GM19463 (cell line): Measurements from ENCODE around the gene LHPP.

Experiments used
- ATAC-seq: cut with Tn5 transposase; IDR thresholded peaks from one replicate; pipeline ENCODE4 v1.9.1; 2021; ENCODE audit warnings: mild to moderate bottlenecking, moderate library complexity; ENCODE audit not compliant: unreplicated experiment

LHPP gene

DNA sequence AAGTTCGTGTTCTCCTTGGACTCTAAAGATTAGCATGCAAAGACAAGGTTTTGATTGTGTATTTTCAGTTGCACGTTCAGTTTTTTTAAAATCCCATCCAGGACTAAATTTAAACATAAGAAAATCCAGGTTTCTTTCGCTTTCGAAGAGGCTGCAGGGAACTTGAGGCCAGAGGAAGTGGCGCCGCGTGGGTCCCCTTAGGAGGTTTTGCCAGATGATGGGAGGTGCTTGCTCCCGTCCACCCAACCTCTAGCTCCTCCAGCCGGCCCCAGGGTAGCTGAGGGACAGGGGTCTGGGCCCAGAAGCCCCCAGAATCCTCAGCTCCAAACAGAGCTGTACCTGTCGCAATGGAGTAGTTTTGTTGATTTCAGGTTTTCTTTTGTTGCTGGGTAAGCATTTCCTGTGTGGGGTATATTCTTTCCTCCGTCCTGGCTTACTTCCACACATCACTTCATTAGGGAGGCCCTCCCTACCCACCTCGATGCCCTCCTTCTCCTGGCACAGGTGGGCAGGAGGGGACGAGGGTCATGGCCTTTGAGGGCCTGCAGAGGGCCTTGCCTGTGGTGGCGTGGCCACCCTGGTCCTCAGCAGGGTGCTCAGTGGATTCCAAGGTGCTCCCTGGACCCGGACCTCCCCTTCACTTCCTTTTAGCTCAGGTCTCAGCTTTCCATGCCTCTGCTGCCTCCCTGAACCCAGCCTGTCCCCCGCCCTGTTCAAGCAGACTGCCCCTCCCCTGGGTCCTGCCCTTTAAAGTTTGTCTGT is 32.6 kb downstream of the LHPP start:
- ATAC-seq, result no peak

DNA sequence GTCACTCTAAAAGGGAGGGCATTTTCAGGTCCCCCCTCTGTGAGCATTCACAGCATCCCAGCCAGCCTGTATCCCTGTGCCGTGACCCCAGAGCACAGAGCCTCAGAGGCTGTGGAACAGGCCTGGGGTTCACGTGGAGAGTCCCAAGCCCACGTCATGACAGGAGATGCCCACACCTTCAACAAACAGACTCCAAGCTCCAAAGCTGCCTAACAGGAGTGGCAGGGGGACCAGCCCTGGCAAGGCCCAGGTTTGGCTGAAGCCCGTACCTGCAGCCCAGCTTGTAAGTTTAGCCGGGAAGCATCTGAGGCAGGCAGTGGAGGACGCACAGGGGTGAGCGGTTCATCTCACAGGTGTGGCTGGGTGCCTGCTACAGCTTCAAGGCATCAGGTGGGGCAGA is 33.5 kb downstream of the LHPP start:
- ATAC-seq, result no peak

DNA sequence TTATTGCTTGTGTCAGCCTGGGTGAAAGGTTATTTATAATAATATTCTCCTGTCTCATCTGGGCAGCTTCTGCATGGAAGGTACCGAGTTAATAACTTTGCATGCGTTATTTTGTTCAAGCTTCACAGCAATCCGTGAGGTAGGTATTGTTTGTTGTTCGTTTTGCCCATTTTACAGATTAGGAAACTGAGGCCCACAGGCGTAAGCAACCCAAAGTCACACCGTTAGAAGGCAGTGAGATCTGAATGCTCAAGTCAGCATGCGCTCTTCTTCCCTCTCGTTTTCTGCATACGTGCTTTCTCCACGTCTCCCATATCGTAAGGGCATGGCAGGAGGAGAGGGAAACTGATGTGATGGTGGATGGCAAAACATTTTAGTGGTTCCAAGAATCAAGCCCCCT is 34.1 kb downstream of the LHPP start:
- ATAC-seq, result no peak

DNA sequence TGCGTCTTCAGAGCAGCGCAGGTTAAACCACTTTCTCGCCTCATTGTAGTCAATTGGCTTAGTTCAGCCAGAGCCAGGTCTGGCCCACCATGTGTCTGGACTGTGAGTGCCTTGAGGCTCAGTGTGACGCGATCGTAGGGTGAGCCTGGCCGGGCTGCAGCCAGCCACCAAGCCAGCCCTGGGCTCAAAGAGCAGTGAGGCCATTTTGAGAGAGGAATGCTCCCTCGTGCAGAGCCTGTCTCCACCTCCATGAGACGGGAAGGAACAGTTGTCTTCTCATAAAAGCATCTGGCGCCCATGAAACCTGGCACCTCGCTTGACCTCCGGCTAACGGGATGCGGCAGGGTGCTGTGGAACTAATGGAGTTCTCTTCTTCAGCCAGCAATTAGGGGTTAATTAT is 34.5 kb downstream of the LHPP start:
- no peak for ATAC-seq

DNA sequence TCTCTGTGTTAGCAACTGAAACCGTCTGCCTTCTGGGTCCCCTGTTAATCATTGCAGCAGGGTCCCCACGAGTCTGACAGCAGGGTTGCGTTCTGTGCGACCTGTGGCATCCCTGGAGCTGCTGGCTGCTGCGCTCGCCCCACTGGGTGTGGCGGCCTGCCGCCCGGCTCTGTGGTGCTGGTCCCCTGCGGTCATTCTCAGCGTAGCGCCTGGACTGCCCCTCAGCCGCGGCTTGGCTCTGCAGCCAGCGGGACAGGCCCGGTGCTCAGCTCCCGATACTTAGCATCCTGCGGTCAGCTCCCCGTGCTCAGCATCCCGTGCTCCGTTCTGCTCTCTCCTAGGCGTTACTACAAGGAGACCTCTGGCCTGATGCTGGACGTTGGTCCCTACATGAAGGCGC is 35.0 kb downstream of the LHPP start:
- ATAC-seq, result no peak

DNA sequence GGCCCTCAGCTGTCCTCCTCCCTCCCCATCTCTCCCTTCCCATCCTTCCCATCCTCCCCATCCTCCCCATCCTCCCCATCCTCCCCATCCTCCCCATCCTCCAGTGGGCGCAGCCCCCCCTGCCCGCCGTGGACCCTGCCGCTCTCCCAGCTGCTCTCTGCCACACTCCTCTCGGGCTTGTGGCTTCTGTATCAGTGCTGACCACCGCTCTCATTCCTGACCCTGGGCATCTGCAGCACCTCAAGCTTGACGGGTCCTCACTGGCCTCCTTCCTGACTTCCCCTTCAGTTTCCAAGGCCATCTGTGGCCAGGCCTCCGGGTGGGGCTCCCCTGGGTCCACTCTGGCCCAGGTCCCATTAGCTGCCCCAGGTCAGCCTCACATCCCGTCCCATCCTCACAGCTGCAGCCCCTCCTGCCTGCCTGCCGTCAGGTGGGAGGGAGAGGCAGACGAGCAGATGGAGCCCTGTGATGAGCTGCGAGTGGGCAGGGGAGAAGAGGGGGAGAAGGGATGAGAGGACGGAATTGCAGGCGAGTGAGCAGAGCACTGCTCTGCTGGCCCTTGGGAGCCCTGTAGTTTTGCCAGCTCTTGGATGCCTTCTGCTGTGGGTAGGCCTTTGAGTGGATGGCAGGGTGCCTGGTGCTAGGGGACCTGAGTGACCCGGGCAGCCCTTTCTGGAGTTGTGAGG is 35.7 kb downstream of the LHPP start:
- no peak for ATAC-seq

DNA sequence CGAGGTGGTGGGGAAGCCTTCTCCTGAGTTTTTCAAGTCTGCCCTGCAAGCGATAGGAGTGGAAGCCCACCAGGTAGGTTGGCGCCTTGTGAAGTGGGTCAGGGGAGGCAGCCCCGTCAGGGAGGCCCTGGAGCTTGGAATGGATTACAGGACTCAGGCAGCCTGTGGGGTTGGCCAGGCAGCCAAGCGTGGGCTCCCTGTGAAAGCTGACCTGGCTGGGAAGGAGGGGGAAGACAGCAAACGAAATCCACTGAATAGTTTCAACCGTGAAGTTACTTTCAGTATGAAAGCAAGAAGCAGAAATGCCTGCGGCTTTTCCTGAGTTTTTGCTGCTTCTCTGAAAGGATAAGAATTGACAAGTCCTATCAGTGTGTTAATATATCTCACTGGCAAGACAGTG is 36.4 kb downstream of the LHPP start:
- ATAC-seq, result no peak

DNA sequence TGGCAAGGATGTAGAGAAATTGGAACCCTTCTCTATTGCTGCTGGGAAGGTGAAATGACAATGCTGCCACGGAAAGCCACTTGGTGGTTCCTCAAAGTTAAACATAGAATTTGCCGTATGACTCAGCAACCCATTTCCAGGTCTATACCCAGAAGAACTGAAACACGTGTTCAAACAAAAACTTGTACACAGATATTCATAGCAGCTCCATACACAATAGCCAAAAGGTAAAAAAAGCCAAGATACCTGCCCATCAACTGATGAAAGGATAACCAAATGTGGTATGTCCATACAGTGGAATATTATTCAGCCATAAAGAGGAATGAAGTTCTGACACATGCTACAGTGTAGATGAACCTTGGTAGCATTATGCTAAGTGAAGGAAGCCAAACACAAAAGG is 39.1 kb downstream of the LHPP start:
- no peak for ATAC-seq

DNA sequence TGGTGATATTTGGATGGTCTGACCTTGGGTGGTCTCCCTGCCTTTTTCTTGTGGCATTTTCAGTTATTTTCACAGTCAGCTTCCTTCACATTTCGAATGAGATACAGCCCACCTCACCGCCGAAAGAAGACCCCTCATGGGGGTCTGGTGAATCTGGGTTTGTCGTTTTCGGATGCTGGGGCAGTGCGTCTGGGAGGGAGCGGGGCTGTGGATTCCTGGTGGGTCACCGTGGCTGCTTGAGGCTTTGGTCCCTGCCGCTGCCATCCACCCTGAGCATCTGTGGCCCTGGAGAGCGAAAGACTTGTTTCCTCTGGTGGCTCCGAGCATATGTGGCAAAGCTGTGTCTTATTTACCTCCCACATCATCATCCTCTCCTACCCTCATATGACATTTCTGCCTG is 43.1 kb downstream of the LHPP start:
- no peak for ATAC-seq

DNA sequence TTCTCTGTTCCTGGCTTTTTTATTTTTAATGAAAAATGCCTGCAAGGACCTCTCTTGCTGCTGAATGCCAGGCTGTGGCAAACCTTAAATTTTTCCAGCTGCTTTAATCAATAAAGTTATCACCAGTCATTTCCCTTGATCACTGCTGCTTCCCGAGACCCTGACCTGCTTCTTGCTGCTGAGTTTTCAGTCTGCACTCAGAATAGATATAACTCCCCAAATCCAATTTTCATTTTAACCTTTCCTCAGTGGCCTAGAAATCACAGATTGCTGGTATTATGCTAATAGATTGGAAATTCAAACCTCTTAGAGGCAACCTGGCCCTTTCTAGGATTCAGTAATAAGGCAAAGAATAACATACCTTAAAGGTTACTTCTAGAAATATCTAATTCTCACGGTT is 43.7 kb downstream of the LHPP start:
- ATAC-seq, result no peak

DNA sequence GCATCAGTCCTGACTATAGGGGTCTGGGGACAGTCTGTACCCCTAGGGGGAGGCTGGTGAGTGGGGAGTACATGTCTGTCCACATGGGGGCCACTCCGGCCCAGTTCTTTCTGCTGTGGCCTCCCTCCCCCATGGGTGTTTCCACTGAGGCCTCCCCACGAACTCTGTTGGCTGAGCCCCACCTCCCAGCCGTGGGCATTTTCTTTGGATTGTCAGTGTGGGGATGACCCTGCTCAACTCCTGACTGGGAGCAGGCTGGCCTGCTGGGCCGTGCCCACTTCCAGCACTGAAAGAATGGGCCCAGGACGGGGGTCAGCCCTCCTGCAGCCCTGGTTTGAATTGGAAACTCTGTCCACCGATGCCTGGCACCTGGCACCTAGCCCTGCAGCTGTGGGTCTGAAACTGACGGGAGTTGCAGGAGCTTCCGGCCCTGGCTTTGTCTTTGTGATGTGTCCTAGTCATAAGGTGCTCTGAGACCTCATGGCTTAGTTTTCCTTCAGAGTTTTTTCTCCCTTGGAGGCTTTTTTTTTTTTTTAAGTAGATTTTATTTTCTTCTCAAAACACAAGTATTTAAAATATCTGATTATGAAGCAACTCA is 46.5 kb downstream of the LHPP start:
- ATAC-seq, result no peak

DNA sequence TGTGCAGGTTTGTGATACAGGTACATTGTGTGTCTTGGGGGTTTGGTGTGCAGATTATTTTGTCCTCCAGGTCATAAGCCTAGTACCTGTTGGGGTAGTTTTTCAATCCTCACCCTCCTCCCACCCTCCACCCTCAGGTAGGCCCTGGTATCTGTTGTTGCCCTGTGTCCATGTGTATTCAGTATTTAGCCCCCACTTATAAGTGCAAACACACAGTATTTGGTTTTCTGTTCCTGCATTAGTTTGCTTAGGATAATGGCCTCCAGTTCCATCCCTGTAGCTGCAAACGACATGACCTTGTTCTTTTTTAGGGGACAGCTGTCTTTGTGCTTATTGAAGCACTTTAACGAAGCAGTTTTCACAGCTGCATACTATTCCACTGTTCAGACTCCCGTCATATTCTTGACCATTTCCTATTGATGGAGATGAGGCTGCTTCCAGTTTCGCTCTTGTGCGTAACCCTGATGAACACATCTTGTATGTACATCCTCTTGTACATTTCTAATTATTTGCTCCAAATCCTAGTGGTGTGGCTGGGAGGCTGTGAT is 47.4 kb downstream of the LHPP start:
- ATAC-seq, result no peak

DNA sequence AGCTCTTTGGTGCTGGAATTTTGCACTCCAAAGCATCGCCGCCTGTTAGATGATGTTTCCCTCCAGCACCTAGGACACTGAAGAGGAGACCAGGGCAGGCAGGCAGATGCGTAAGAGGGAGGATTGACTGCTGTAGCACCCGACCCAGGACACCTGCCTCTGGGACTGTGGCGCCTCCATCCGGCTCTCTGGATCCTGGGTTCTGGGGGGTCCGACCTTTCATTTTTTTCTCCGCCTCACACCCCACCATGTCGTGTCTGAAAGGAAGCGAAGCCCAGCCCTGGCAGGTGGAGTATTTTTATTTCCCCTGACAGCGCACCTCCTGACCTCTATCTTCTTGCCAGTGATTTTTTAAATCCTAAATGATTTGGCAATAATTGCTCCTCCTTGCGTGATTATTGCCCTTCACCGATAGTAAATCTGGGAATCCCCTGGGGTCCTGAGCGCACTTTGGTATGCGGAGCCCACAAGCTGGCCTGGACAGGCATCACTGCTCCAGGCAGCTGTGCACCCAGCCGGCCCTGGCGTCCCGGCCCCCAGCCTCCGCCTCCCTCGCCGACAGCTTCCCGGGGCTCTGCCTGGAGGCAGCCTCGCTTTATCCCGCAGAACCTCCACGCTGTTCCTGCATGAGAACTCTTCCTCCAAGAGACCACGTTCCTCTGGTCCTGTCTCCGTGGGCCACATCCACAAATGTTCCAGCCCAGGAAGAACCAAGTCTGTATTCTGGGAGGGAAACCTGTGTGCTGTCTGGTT is 48.4 kb downstream of the LHPP start:
- ATAC-seq, result no peak

DNA sequence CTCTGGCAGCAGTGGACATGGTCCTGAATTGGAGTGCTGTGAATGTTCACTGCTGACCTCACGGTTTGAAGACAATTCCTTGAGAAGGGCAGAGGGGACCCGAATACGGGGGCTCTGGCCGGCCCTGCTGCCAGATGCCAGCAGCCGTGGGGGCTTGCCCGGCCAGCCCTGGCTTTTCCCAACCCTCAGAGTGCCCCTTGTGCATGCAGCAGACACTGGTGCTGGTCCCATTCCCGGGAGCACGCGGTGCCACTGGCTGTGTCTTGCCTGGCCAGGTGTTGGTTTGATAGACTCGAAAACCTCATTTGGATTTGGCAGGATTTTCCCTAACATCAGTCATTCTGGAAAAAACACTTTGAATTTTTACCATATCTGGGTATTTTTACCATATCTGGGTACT is 49.1 kb downstream of the LHPP start:
- no peak for ATAC-seq

DNA sequence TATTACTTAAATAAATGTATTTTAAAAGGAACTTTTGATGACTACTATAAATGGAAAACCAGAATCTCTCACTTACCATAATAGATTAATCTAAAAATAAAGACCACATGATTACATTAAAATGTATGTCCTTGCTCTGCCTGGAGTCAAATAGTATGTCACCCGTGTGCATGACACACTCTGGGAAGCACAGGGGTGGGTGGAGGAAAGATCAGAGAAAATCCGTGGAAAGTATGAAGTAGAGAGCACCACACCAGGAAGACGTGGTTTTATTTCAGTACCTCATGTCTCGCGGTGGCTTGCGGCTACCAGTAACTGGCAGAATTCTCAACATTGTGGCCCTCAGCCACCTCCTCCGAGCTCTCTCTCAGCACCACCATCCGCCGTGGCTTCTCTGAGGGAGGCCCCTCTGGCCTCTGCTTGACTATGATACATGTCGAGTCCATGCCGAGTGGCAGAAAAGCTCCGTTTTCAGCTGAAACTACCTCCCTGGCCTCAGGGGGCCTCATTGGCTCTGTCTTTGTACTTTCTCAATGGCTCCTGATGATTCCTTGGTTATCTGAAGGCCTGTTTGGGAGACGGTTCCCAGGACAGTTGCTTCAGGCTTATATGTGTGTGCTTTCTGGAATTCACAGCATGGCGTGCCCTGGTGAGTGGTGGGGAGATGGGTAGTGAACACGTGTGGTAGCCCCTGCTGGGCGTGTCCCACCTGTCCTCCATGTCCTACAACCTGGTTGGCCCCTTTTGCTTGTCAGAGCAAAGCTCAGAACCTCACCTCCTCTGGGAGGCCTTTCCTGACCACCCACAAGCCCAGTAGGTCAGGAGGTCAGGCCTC is 49.8 kb downstream of the LHPP start:
- no peak for ATAC-seq

DNA sequence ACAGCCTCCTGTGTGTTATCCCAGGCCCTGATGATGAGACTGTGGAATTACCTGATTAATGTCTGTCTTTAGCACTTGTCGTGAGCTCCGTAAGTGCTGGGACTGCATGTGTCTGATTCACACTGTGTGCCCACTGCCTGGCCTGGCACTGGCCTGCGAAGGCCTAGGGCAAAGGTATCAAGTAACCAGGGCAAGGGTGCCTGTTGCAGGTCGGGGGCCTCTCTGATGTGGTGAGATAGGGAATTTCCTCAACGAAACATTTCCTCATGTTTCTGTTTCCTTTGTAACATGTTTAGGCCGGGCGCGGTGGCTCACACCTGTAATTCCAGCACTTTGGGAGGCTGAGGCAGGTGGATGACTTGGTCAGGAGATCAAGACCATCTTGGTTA is 50.4 kb downstream of the LHPP start:
- no peak for ATAC-seq

DNA sequence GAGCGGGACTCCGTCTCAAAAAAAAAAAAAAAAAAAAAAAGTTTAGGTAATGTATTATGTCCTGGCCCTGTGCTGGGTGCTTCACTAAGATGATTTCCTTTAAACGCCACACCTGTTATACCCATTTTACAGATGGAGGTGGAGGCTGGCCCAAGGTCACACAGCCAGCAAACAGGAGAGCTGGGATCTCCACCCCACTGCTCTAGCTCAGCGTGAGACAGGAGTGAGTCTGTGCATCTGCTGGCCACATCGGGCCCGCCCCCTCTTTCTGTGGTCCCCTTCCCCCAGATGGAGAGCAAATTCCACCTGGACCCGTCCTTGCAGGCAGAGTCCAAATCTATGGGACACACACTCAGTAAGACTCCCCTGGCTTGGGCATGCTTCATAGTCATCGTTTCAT is 51.0 kb downstream of the LHPP start:
- ATAC-seq, result no peak

DNA sequence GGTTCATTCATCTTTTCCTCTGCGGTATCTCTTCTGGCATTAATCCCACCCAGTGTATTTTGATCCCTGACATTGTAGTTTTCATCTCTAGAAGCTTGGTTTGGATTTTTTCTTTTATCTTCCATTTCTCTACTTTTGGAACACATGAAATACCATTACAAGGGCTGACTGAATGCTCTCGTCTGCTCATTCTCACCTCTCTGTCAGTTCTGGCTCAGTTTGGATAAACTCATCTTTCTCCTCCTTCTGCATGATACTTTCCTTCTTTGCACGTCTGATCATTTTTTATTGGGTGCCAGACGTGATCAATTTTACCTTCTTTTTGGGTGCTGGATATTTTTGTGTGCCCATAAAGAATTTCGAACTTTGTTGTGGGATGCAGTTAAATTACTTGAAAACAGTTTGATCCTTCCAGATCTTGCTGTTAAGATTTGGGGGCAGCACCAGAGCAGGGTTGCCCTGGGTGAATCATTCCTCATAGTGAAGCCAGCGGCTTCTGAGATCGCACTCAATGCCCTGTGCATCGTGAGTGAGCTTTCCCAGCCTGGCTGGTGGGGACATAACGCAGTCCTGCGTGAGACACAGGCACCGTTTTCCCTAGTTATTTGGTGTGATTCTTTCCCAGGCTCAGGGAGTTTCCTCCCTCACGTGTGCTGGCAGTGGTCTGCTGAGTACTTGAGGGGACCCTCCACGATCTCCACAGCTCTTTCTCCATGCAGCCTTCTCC is 53.8 kb downstream of the LHPP start:
- ATAC-seq, result no peak

DNA sequence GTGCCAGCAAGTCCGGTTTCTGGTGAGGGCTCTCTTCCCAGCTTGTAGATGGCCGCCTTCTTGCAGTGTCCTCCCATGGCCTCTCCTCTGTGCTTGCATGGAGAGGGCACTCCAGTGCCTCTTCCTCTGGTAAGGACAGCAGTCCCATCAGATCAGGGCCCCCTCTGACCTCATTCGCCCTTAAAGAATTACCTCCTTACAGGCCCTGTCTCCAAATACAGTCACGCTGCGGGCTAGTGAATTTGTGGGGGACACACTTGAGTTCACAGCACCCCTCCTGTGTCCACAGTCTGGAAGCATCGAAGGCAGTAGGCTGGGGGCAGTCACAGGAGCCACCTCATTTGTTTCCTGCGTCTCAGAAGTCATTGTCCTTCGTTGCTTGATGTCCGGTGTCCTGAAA is 54.6 kb downstream of the LHPP start:
- no peak for ATAC-seq
